Measurements from ENCODE around the gene RBM23. TPM values are rescaled to one million over a fixed set of nuclear protein-coding genes. Genes with fewer than 3 reads are reported as not detected.

The RBM23 gene
- total and polyA plus RNA-seq, 9 of the 15 experiments (the other 6 are each of a cell fraction or from before 2014, with no cell fraction given), result 46.0 to 102 (median 58.5) TPM

- no peak for TF ChIP-seq SREBF1 (IDR thresholded peaks at IDR 0.05; ENCODE audit: borderline replicate concordance, low read depth, low read length)
- no peak for TF ChIP-seq GTF2A2 (tag; IDR thresholded peaks at IDR 0.05)
- peak; percentile 72 for TF ChIP-seq RNF2 (IDR thresholded peaks at IDR 0.05)
- 0 out of 2 replicates have a peak, but pooled peaks have one; percentile 54 for TF ChIP-seq GABPB1 (CRISPR knock-in tag; IDR thresholded peaks at IDR 0.05)
- TF ChIP-seq ZNF592 (IDR thresholded peaks at IDR 0.05), result peak; percentile 90
- peak in 1 of 2 experiments; percentile 55; a peak in 1 of 4 replicates for TF ChIP-seq ZNF639 (CRISPR knock-in tag; conservative IDR thresholded peaks at IDR 0.05 in 1 of 2, IDR thresholded peaks at IDR 0.05 in 1 of 2)
- no peak for TF ChIP-seq HES1 (IDR thresholded peaks at IDR 0.05; ENCODE audit: low read depth)
- TF ChIP-seq RCOR1 (IDR thresholded peaks at IDR 0.05; ENCODE audit: borderline replicate concordance in 1 of 2, low read depth in 2 of 2, low read length in 2 of 2), result peak in 1 of 2 experiments; percentile 13; a peak in 1 of 4 replicates
- TF ChIP-seq MTA1 (IDR thresholded peaks at IDR 0.05; ENCODE audit: borderline replicate concordance), result no peak
- no peak for TF ChIP-seq MTF1 (CRISPR knock-in tag; IDR thresholded peaks at IDR 0.05; ENCODE audit: borderline replicate concordance)
- no peak for TF ChIP-seq MAFF (IDR thresholded peaks at IDR 0.05; ENCODE audit: low read length)
- TF ChIP-seq MAZ (CRISPR knock-in tag; conservative IDR thresholded peaks at IDR 0.05 in 1 of 2, IDR thresholded peaks at IDR 0.05 in 1 of 2), result peak in 1 of 2 experiments; percentile 68; a peak in 3 of 4 replicates
- TF ChIP-seq ZBTB2 (IDR thresholded peaks at IDR 0.05), result no peak
- TF ChIP-seq ZNF398 (CRISPR knock-in tag; IDR thresholded peaks at IDR 0.05), result no peak
- TF ChIP-seq NFIX (CRISPR knock-in tag; IDR thresholded peaks at IDR 0.05; ENCODE audit: low read depth), result no peak
- no peak for TF ChIP-seq HDAC2 (IDR thresholded peaks at IDR 0.05)
These were observed 32.3 kb downstream of the RBM23 start (continued) for GRCh38 chr14:22886500-22887259.

Measured in K562 (cell line).